ENCODE results near the gene PAEP. TPM values are rescaled to one million over a fixed set of nuclear protein-coding genes. Genes with fewer than 3 reads are reported as not detected.

PAEP gene
- total RNA-seq, 2 donors from 2014 or later = not detected

DNA sequence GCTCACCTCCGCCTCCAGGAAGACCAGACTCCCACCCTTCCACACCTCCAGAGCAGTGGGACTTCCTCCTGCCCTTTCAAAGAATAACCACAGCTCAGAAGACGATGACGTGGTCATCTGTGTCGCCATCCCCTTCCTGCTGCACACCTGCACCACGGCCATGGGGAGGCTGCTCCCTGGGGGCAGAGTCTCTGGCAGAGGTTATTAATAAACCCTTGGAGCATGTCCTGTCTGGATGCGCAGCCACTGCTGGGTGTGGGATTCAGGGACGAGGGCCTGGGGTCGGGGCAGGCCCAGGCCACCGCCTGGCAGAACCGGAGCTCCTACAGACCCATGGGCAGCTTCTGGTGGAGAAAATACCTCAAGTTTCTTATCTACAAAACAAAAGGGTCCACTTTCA is 5.0 kb downstream of the PAEP start:
- DNase-seq = no peak
- 44 to 47% methylated on average over 10 of the region's 10 CpGs for WGBS, 2 donors
- intact Hi-C loops (cut with DNase I) = no loop called here
- no peak overlapping the region for H3K4me3 ChIP-seq
- no peaks in the 10 kb centered on the region for H3K36me3 ChIP-seq (replicated peaks in 1 of 2; ENCODE audit: insufficient read depth in 1 of 2, low read depth in 2 of 2)
- no peak for TF ChIP-seq POLR2A (IDR thresholded peaks at IDR 0.05)
- TF ChIP-seq, protein P1, sequence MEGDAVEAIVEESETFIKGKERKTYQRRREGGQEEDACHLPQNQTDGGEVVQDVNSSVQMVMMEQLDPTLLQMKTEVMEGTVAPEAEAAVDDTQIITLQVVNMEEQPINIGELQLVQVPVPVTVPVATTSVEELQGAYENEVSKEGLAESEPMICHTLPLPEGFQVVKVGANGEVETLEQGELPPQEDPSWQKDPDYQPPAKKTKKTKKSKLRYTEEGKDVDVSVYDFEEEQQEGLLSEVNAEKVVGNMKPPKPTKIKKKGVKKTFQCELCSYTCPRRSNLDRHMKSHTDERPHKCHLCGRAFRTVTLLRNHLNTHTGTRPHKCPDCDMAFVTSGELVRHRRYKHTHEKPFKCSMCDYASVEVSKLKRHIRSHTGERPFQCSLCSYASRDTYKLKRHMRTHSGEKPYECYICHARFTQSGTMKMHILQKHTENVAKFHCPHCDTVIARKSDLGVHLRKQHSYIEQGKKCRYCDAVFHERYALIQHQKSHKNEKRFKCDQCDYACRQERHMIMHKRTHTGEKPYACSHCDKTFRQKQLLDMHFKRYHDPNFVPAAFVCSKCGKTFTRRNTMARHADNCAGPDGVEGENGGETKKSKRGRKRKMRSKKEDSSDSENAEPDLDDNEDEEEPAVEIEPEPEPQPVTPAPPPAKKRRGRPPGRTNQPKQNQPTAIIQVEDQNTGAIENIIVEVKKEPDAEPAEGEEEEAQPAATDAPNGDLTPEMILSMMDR (IDR thresholded peaks at IDR 0.05) = no peak
- H3K27ac ChIP-seq = no peak overlapping the region
- ATAC-seq = no peak
- H3K4me1 ChIP-seq = no peaks in the 10 kb centered on the region
- peaks cover 0 to 4% of the 10 kb centered on the region in 2 donors for H3K27me3 ChIP-seq
- H3K9me3 ChIP-seq = no peaks in the 10 kb centered on the region

DNA sequence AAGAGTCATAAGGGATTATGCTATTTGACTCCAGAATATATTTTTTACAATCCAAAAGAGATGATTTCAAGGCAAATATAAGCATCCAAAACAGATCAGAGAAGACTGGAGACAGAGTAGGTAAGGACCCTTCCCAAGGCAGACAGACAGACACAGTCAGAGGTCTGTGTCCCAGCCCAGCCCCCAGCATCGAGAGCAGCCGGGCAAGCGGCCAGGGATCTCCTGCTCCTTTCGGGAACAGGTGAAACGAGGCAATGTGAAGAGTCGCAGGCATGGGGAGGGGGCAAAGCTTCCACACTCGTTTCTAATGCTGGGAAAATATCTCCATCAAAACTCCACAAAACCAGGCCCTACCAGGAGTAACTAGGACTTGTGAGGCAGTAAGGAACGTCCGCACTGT is 5.8 kb downstream of the PAEP start:
- Histone ChIP-seq H3K4me3 (no peak overlapping the region), H3K27me3 (peaks cover 0 to 4% of the 10 kb centered on the region in 2 donors), H3K4me1 (no peaks in the 10 kb centered on the region), H3K9me3 (no peaks in the 10 kb centered on the region), H3K36me3 (replicated peaks in 1 of 2; ENCODE audit: insufficient read depth in 1 of 2, low read depth in 2 of 2) (no peaks in the 10 kb centered on the region), H3K27ac (no peak overlapping the region)
- ATAC-seq = no peak
- intact Hi-C loops (cut with DNase I) = no loop called here
- WGBS, 2 donors = 26 to 35% methylated on average over 9 of the region's 9 CpGs
- TF ChIP-seq POLR2A (IDR thresholded peaks at IDR 0.05) = no peak
- TF ChIP-seq, protein P1 (IDR thresholded peaks at IDR 0.05) = no peak
- no peak for DNase-seq

DNA sequence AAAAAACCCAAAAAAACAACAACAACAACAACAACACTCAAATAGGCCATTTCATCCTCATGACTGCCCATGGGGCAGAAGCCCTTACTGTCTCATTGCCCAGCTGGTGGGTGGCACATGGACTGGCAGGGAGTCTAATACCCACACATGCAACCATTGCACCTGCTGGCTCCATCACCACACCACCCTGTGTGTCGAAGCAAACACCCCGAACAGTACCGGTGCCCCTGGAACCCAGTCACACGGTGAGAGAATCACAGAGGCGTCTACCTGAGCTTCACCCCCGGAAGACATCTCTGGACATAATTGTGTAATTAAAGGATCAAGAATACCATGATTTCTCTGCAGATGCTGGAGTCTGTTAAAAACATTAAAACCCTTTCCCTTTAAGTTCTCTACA is 6.5 kb downstream of the PAEP start:
- no peaks in the 10 kb centered on the region for H3K36me3 ChIP-seq (replicated peaks in 1 of 2; ENCODE audit: insufficient read depth in 1 of 2, low read depth in 2 of 2)
- DNase-seq (no peak), ATAC-seq (no peak)
- intact Hi-C loops (cut with DNase I) = no loop called here
- no peaks in the 10 kb centered on the region for H3K4me1 ChIP-seq
- H3K9me3 ChIP-seq = no peaks in the 10 kb centered on the region
- 75 to 79% methylated on average over 6 of the region's 6 CpGs for WGBS, 2 donors
- H3K27ac ChIP-seq = no peak overlapping the region
- no peak for TF ChIP-seq POLR2A (IDR thresholded peaks at IDR 0.05)
- TF ChIP-seq, protein P1 (IDR thresholded peaks at IDR 0.05) = no peak
- H3K27me3 ChIP-seq = peaks cover 0 to 4% of the 10 kb centered on the region in 2 donors
- H3K4me3 ChIP-seq = no peak overlapping the region

DNA sequence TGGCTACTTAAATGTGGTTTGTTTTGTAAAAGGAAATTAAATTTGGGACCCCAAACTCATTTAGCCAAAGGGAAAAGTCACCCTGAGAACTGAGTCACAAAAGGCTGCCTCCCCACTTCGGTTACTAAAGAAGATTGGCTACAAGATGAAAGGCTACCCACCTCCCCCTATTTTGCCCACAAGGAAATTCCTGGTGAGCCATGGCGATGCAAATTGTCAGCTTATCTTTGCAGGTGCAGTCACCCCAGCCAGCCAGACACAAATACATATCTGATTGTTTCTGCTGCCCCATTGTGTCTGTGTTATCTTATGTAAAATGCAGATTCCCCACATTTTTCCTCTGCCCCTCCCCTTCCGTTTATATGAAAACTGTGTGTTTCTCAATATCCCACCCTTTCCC is 8.9 kb downstream of the PAEP start:
- H3K9me3 ChIP-seq = no peaks in the 10 kb centered on the region
- intact Hi-C loops (cut with DNase I) = no loop called here
- ATAC-seq (no peak), DNase-seq (no peak)
- 14% methylated on average over 3 of the region's 3 CpGs for WGBS, 2 donors
- no peaks in the 10 kb centered on the region for H3K36me3 ChIP-seq (replicated peaks in 1 of 2; ENCODE audit: insufficient read depth in 1 of 2, low read depth in 2 of 2)
- no peak overlapping the region for H3K27ac ChIP-seq
- no peak overlapping the region for H3K4me3 ChIP-seq
- H3K27me3 ChIP-seq = no peaks in the 10 kb centered on the region
- no peaks in the 10 kb centered on the region for H3K4me1 ChIP-seq
- TF ChIP-seq, protein P1 (IDR thresholded peaks at IDR 0.05) = no peak
- no peak for TF ChIP-seq POLR2A (IDR thresholded peaks at IDR 0.05)

DNA sequence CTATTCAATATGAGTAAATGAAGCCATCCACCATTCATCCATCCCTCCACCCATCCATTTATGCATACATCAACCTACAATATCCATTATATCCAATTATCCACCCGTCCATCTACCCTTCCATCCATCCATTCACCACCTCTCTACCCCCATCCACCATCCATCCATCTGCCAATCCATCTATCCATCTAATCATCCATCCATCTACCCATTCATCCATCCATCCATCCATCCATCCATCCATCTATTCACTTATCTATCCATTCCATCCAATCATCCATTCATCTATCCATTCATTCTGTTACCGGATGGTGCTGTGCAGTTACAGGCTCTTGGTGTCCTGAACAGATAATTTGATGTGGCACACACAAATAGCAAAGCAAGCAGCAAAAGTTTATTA is 10.7 kb downstream of the PAEP start:
- TF ChIP-seq, protein P1 (IDR thresholded peaks at IDR 0.05) = no peak
- TF ChIP-seq POLR2A (IDR thresholded peaks at IDR 0.05) = no peak
- Histone ChIP-seq H3K27me3 (no peaks in the 10 kb centered on the region), H3K27ac (no peak overlapping the region), H3K4me1 (no peaks in the 10 kb centered on the region), H3K36me3 (replicated peaks in 1 of 2; ENCODE audit: insufficient read depth in 1 of 2, low read depth in 2 of 2) (no peaks in the 10 kb centered on the region), H3K9me3 (no peaks in the 10 kb centered on the region), H3K4me3 (no peak overlapping the region)
- intact Hi-C loops (cut with DNase I) = no loop called here
- DNase-seq (no peak), ATAC-seq (no peak)
- WGBS, 2 donors = 62 to 67% methylated on average over 2 of the region's 2 CpGs

Measured in body of pancreas (tissue), 4 donors.